ENCODE data around the gene C3orf80. TPM values are rescaled to one million over a fixed set of nuclear protein-coding genes. Genes with fewer than 3 reads are reported as not detected.
"Not testable (repeated sequence)": the region's sequence is repeated elsewhere in the genome, so short reads cannot be mapped to it uniquely, and the experiment has no call there.

The C3orf80 gene
- 2.6 TPM for total RNA-seq (ENCODE audit: insufficient read depth, low replicate concordance)

GRCh38 chr3:160225176-160226025, at the start of gene C3orf80:
TSS of gene C3orf80 (plus strand) at chr3:160225422. CDS start at chr3:160225636, 214 bp downstream.
- peak; percentile 26 for DNase-seq (ENCODE audit: low spot score)

- no peak for DNase-seq (ENCODE audit: low spot score)
Observed at GRCh38 chr3:160176923-160177322, 48.3 kb upstream of the C3orf80 start.

GRCh38 chr3:160178661-160179060, 46.6 kb upstream of the C3orf80 start:
- DNase-seq (ENCODE audit: low spot score): not testable (repeated sequence)

DNA sequence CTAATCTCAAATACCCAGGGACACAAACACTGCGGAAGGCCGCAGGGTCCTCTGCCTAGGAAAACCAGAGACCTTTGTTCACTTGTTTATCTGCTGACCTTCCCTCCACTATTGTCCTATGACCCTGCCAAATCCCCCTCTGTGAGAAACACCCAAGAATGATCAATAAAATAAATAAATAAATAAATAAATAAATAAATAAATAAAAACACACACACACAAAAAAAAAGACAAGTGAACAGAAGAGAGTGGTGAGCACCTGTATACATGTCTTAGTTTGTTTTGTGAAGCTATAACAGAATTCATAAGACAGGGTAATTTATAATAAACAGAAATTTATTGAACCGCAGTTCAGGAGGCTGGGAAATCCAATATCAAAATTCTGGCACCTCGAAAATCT, 45.8 kb upstream of the C3orf80 start:
- DNase-seq (ENCODE audit: low spot score): not testable (repeated sequence)

- DNase-seq (ENCODE audit: low spot score): no peak
Observed at GRCh38 chr3:160179906-160180305, 45.3 kb upstream of the C3orf80 start.

- DNase-seq (ENCODE audit: low spot score): peak; percentile 81
Observed at GRCh38 chr3:160180581-160181216, 44.5 kb upstream of the C3orf80 start.

GRCh38 chr3:160183345-160184076, 41.7 kb upstream of the C3orf80 start:
- DNase-seq (ENCODE audit: low spot score): no peak

DNA sequence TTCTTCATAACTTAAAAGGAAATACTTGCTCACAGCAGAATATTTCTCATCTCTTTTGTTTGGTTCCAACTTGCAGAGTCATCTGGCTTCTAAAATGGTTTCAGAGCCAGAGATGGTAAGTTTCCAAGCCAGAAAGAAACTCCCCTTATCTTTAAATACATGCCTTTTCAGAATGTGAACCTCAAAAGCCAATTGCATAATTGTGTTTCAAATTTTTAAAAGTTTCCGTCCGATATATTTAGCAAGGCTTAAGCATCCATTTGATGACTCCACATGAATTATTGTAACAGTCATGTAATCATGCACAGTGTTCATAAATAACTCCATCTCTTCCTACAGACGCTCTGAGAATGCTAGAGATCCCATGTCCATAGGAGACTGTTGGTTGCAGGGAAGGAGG, 40.6 kb upstream of the C3orf80 start:
- peak; percentile 84 for DNase-seq (ENCODE audit: low spot score)

DNA sequence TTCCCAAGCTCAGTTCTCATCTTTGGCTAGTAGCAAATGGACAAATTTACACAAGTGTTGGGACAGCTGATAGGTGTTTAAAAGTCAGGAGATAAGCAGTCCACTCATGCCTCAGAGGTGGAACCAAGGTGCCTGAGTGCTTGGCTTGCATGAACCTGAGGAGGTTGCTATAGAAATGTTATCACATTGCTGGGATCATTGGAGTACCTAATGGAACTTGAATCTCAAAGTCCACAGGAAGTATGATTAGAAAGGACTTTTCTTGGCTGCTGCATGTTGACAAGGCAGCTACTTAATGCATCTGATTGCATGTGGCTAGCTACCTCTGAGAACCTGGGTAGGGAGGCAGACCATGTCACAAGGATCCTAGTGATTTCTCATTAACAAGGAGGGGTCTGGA, 39.5 kb upstream of the C3orf80 start:
- DNase-seq (ENCODE audit: low spot score): no peak

- DNase-seq (ENCODE audit: low spot score): no peak
Observed at GRCh38 chr3:160187288-160187687, 37.9 kb upstream of the C3orf80 start.

GRCh38 chr3:160192310-160193029, 32.8 kb upstream of the C3orf80 start:
- DNase-seq (ENCODE audit: low spot score): no peak

- DNase-seq (ENCODE audit: low spot score): no peak
Observed at GRCh38 chr3:160193644-160194192, 31.5 kb upstream of the C3orf80 start.

- no peak for DNase-seq (ENCODE audit: low spot score)
Observed at GRCh38 chr3:160194438-160194837, 30.8 kb upstream of the C3orf80 start.

- DNase-seq (ENCODE audit: low spot score): no peak
Observed at GRCh38 chr3:160195106-160195505, 30.1 kb upstream of the C3orf80 start.

- DNase-seq (ENCODE audit: low spot score): no peak
Observed at GRCh38 chr3:160196511-160197104, 28.6 kb upstream of the C3orf80 start.

DNA sequence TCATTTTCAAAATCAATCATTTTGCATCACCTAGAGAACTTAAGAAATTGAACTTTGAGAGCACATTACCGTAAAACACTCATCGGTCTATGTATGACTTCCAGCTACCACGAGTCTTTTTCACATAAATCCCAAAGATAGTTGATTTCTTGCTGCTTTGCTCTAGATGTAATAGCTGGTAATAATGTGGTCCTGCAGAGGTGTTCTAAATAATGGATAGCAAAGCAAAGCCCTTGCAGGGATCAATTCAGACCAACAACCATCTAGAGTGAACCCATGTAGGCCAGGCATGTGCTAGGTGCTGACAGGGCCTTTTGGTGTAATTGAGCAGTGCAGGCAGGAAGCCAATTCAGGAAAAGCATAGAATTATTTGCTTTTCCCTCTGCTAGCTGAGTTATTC, 26.1 kb upstream of the C3orf80 start:
- DNase-seq (ENCODE audit: low spot score): no peak

- no peak for DNase-seq (ENCODE audit: low spot score)
Observed at GRCh38 chr3:160200353-160200752, 24.9 kb upstream of the C3orf80 start.

DNA sequence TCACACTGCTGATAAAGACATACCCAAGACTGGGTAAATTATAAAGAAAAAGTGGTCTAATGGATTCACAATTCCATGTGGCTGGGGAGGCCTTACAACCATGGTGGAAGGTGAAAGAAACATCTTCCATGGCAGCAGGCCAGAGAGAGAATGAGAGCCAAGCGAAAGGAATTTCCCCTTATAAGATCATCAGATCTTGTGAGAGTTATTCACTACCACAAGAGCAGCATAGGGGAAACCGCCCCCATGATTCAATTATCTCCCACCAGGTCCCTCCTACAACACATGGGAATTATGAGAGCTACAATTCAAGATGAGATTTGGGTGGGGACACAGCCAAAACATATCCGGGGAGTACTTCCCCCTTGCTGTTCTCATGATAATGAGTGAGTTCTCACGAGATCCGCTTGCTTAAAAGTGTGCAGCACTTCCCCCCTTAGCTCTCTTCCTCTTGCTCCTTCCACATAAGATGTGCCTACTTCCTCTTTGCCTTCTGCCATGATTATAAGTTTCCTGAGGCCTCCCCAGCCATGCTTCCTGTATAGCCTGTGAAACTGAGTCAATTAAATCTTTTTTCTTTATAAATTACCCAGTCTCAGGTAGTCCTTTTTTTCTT, 20.7 kb upstream of the C3orf80 start:
- DNase-seq (ENCODE audit: low spot score): not testable (repeated sequence)

DNA sequence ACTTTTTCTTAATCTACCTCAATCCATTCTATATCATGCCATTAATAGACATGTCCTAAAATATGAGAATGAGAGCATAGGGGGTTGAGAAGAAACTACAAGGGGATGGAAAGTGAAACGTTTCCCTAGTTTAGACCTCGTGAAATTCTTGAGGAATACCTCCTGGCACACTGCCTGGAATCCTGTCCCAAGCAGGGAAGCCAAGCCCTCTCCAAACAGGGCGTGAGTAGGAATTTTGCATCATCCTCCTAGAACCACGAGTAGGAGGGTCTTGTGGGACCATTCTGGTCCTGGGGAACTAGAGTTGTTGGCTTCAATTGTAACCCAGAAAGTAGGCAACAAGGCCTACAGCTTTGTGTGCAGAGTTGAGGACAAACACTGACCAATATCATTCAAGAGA, 19.6 kb upstream of the C3orf80 start:
- no peak for DNase-seq (ENCODE audit: low spot score)

GRCh38 chr3:160210341-160210740, 14.9 kb upstream of the C3orf80 start:
- DNase-seq (ENCODE audit: low spot score): no peak

Data from umbilical cord (tissue), 2 donors.